Activated CD4-positive, alpha-beta T cell treated with anti-CD3 and anti-CD28 coated beads, Interleukin-2, Interleukin-6, amounts not matched to agents 100 ng/mL and 50 ng/mL, durations not matched to agents 16 hours and 8 hours (primary cell): ENCODE data around the gene CUBN.
"Not testable (repeated sequence)": the region's sequence is repeated elsewhere in the genome, so short reads cannot be mapped to it uniquely, and the experiment has no call there.

Source experiments
- DNase-seq: peaks from one replicate; pipeline ENCODE4 v3.0.0-alpha.2; 2020

Gene CUBN

DNA sequence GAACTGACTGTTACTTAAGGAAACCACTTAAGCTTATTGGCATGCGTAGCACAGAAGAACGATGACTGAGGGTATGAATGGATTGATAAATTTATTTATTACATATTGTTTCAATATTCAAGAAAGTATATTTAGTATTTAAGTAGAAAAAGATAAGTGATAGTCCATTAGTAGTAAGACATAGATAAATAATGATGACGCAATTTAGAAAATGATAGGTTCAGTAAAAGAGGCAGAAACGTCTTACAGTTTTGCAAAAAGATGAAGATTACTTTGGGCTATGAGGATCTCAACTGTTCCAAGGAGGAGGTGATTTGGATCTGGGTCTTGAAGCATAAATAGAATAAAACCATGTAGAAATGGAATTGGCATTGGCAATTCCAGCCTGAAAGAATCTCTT, 275.8 kb downstream of the CUBN start:
- no peak for DNase-seq

GRCh38 chr10:16853201-16853600, 276.4 kb downstream of the CUBN start:
- DNase-seq: peak; percentile 26

DNA sequence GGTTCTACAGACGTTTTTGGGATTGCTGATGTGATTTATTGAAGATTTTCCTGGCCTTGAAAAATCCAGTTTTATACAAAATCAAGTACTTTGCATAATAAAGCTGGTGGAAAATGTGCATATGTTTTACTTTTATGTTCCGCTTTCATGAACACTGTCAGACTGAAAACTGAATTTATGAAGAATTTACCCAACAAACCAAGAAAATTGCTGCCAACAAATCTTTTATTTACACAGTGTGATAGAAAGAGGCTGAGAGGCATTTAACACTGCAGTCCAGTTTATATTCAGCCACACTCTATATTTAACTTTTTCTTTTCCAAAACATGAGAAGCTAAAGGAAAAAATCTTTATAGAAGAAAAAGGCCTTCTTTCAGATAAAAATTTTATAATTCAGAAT, 277.0 kb downstream of the CUBN start:
- no peak for DNase-seq

DNA sequence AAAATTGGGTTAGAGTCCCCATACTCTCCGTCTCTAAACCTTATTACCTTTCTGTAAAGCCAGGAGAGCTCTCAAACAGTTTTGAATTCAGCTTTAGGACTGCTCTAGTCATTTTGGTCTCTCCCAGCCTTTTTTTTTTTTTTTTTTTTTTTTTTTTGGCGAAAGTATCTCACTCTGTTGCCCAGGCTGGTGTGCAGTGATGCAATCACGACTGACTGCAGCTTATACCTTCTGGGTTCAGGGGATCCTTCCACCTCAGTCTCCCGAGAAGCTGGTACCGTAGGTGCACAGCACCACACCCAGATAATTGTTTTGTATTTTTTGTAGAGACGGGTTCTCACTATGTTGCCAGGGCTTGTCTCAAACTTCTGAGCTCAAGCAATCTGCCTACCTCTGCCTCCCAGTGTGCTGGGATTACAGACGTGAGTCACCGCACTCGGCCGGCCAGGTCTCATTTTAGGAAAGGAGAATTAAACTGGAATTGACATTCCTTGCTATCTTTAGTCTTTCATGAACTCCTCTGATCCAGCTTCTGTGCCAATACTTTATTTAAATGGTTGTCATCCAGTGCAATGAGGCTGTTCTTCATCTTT, 281.0 kb downstream of the CUBN start:
- DNase-seq: no peak

- DNase-seq: no peak
Measured at GRCh38 chr10:16847644-16848043, 282.0 kb downstream of the CUBN start.

DNA sequence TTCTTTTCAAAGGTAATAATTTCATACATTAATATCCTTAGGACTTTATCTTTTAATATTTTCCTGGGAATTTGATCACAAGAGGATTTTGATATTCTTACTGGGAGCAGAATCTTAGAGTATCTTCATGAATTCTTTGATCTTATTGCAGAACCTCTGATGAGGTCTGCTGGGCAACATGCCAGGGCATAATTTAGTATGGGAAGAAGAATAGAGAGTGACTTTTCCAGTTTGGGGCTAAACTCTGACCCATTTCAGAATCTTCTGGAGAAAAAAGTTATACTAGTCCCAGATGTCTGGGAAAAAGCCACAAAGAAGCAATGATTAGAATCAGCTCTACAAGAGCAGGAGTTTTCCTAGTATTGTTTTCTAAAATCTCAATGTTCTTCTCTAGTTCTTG, 284.4 kb downstream of the CUBN start:
- DNase-seq: no peak

GRCh38 chr10:16843252-16843870, 286.2 kb downstream of the CUBN start:
- peak; percentile 78 for DNase-seq

DNA sequence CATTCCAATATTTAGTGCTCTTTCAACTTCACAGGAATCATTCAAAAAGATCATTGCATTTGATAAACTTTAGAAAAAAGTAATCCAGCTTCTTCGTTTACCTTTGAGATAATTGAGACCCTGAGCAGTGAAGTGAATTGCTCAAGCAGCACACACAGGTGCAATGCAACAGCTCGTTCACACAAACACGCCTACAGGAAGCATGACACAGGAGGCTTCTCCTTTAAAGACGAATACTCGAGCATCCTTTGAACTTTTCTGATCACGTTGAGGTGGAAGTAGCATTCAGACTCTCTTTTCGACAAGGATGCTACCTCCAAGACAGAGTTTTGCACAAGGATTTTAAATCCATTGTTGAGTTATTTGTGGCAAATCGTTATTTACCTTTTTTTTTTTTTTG, 294.4 kb downstream of the CUBN start:
- peak; percentile 41 for DNase-seq

DNA sequence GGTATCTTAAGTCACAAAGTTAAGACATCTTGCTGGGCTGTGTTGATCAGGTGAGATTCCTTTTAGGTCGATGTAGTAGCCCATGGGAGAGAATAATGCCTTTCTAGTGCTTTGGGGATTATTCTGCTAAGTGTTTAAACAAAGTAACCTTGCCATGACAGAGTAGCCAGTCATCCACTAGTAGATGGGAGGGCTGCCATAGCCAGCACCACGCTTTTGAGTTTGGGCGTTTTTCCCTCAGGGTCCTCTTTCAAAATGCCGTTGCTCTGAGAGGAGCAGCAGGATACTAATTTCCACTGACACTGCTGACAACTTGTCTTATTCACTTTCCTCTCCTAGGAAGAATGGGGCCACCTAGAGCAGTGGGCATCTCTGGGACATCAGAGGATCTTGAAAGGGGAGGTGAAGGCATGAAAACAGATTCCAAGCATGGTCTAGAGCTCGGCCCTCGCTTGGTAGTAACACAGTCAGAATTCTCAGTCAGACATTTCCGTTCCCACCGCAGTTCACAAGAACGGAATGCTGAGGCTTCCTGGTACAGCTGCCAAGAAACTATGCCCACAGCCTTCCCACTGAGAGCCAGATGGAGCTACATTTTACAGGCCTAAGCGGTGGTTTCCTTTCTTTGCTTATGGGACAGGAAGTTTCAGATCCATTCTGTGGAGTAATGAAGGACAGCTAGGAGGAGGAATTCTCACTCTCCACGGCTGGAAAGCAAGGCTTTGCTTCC, 297.1 kb downstream of the CUBN start:
- no peak for DNase-seq

DNA sequence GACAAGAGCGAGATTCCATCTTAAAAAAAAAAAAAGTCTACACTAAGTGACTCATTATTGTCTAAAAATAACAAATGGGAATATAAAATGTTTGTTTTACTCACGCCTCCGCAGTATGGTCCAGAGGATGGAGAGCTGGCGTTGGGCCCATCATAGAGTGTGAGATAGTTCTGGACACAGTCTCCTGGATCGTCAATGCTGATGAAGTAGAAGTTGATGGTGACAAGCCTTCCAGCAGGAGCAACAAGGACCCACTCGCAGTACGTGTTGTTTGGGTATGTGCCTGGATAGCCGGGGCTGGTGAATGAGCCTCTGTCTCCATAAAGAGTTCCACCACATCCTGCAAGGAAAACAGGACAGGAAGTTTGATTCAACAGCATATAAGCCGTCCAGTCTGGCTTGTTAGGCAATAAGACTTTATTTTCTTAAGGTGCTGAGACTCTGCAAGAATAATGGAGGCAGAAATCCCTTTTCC, 300.9 kb downstream of the CUBN start:
- no peak for DNase-seq

DNA sequence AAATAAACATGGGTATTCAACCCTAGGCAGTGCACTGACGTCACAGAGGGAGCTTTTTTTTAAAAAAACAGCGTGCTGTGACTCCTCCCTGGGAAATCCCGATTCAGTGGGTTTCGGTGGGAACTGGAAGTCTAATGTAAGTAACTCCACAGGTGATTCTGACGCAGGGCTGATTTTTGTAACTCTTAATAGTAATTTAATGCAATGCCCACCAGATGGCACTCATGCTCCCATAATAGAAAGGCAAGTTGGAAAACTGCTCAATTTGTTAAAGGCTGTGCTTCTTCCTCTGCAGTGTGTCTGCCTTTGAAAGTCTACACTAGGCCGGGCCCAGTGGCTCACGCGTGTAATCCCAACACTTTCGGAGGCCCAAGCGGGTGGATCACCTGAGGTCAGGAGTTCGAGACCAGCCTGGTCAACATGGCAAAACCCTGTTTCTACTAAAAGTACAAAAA, 301.5 kb downstream of the CUBN start:
- DNase-seq: peak; percentile 78

DNA sequence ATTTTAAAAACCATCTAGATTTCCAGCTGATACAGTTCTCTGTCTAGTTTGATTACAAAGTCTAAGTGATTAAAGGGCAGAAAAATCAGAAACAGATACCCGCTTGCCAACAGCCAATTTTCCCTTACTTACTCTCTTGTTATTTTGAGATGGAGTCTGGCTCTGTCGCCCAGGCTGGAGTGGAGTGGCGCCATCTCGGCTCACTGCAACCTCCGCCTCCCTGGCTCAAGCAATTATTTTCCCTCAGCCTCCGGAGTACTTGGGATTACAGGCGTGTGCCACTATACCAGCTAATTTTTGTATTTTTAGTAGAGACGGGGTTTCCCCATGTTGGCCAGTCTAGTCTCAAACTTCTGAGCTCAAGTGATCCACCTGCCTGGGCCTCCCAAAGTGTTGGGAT, 302.1 kb downstream of the CUBN start:
- DNase-seq: not testable (repeated sequence)

- DNase-seq: no peak
Measured at GRCh38 chr10:16822726-16823360, 306.8 kb downstream of the CUBN start.

DNA sequence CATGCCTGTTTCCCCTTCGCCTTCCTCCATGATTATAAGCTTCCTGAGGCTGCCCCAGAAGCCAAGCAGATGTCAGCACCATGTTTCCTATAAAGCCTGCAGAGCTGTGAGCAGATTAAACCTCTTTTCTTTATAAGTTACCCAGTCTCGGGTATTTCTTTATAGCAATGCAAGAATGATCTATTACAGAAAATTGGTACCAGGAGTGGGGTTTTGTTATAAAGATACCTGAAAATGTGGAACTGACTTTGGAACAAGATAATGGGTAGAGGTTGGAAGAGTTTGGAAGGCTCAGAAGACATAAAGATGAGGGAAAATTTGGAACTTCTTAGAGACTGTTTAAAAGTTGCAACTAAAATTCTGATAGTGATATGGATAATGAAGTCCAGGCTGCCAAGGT, 307.6 kb downstream of the CUBN start:
- DNase-seq: no peak

GRCh38 chr10:16820421-16820820, 309.2 kb downstream of the CUBN start:
- no peak for DNase-seq

DNA sequence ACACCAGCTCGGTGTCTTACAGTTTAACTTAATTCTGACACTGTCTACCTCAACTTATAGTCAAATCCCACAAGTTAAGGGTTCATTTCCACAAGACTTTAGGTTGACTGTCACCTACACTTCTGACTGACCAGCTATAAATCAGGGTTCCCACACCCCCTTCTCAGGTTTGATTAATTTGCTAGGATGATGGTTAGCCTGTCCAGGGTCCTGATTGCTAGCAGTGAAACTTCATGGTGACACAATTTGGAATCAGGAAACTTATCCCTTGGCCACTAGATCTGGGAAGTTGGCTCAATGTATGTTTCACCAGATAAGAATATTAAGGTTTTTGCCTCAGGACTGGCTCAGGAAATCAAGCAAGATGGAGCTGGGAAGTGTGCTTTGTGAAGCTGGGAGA, 309.6 kb downstream of the CUBN start:
- no peak for DNase-seq

DNA sequence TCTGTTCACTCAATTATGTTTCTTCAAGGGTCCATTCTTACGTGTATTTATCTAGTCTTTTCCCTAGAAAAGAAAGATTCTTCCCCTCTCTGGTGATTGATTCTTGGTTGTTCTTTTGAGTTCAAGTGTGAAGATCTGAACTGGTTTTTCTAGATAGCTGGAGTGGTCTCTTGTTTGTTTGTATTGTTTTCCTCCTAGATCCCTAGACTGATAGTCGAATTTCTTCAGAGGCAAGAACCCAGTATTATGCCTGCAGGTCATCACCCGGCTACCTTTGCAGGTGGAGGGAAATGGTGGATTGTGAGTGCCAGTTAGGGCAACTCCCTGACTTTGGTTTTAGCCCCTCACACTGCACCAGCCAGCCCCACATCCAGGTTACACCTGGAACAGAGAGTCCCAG, 310.2 kb downstream of the CUBN start:
- no peak for DNase-seq

- DNase-seq: no peak
Measured at GRCh38 chr10:16819026-16819425, 310.6 kb downstream of the CUBN start.

- peak; percentile 100 for DNase-seq
Measured at GRCh38 chr10:16817125-16818019, 312.2 kb downstream of the CUBN start, which contains the start of gene RSU1. TSS of gene RSU1 (minus strand) at chr10:16817424. CDS start at chr10:16817081, 343 bp downstream.

GRCh38 chr10:16816830-16817124, 312.8 kb downstream of the CUBN start:
- DNase-seq: no peak

GRCh38 chr10:16816171-16816570, 313.4 kb downstream of the CUBN start:
- peak; percentile 14 for DNase-seq

DNA sequence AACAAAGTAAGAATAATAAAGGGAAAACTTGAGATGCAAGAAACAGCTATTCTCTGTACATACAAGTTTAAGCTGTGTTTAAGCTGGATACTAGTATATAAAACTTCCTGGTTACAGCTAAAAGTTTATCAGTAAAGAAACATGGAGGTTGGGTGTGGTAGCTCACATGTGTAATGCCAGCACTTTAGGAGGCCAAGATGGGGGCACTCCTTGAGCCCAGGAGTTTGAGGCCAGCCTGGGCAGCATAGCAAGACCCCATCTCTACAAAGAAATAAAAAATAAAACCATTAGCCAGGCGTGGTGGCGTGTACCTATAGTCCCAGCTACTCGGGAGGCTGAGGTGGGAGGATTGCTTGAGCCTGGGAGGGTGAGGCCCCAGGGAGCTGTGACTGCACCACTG, 315.6 kb downstream of the CUBN start:
- DNase-seq: no peak

- DNase-seq: no peak
Measured at GRCh38 chr10:16812676-16813075, 316.9 kb downstream of the CUBN start.
